Sigmoid colon (tissue), 4 donors: ENCODE results near the gene NOP16.

Experiments used
- CTCF ChIP-seq, 4 experiments: fragments of 450-650 bp in 3 of 4; fragments of 200-600 bp in 1 of 4; IDR thresholded peaks; one replicate each; pipeline ENCODE4 v1.5.1; 2016 to 2019; ENCODE audit warnings: antibody characterized with exemption in 4 of 4, mild to moderate bottlenecking in 3 of 4, moderate library complexity in 2 of 4
- POLR2AphosphoS5 ChIP-seq, 4 donors: sonication (generic); formaldehyde crosslinking; IDR thresholded peaks; one replicate each; pipeline ENCODE4 v1.6.1; 2017; ENCODE audit warnings: antibody characterized with exemption in 4 of 4

- TF ChIP-seq CTCF (IDR thresholded peaks at IDR 0.05) (no peak), POLR2AphosphoS5 (IDR thresholded peaks at IDR 0.05) (no peak)
Observed at GRCh38 chr5:176391999-176392398, 3.6 kb upstream of the NOP16 start.
